SH-SY5Y (cell line): ENCODE measurements around the gene NUDT3.

ENCODE experiments used
- GATA2 ChIP-seq: IDR thresholded peaks from 2 replicates; pipeline ENCODE4 v1.6.1; 2011; ENCODE audit warnings: mild to moderate bottlenecking, low read depth, low read length
- GATA3 ChIP-seq: IDR thresholded peaks from 2 replicates; pipeline ENCODE4 v1.6.1; 2011; ENCODE audit warnings: low read depth, mild to moderate bottlenecking, low read length, moderate library complexity

GRCh38 chr6:34277763-34278112 lies 114.7 kb downstream of the NUDT3 start:
- TF ChIP-seq GATA2 (no peak), GATA3 (no peak)
